Measurements from ENCODE around the gene THRB.

DNA sequence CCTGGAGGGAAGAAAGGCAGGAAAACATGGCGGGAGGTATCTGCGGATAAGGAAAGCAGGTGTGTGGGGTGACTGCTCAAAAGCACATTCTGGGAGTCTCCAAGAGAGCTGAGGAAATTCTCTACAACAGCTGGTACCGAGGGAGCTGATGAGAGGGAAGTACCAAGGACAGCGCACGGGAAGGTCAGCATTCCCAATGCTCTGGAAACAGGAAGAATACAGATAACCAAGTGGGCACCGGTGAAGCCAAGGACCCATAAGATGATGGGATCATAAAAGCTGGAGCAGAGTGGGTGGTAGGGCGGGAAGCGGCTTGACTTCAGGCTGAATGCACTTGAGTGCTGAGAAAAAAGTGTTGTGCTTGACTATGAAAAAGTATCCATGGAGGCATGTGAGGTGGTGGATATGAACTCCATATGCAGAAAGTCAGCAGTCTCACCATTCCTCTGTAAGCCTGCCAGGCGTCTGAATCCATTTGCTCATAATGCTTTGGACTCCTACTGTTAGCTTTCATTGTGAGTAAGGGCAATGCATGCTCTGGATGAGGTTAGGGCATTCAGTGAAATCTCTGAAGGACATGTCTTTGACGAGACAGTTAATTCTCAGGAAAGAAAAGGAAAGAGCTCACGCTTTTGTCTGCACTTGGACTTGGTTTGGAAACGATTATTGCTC lies 334.1 kb downstream of the THRB start:
- TF ChIP-seq, protein P1, sequence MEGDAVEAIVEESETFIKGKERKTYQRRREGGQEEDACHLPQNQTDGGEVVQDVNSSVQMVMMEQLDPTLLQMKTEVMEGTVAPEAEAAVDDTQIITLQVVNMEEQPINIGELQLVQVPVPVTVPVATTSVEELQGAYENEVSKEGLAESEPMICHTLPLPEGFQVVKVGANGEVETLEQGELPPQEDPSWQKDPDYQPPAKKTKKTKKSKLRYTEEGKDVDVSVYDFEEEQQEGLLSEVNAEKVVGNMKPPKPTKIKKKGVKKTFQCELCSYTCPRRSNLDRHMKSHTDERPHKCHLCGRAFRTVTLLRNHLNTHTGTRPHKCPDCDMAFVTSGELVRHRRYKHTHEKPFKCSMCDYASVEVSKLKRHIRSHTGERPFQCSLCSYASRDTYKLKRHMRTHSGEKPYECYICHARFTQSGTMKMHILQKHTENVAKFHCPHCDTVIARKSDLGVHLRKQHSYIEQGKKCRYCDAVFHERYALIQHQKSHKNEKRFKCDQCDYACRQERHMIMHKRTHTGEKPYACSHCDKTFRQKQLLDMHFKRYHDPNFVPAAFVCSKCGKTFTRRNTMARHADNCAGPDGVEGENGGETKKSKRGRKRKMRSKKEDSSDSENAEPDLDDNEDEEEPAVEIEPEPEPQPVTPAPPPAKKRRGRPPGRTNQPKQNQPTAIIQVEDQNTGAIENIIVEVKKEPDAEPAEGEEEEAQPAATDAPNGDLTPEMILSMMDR (IDR thresholded peaks at IDR 0.05) = no peak
- TF ChIP-seq POLR2AphosphoS5 (IDR thresholded peaks at IDR 0.05) (no peak), POLR2A (IDR thresholded peaks at IDR 0.05) (no peak)

All from upper lobe of left lung (tissue), 4 donors.